Measurements from ENCODE around the gene MRTFA. TPM values are rescaled to one million over a fixed set of nuclear protein-coding genes. Genes with fewer than 3 reads are reported as not detected.

MRTFA gene
- total RNA-seq, 4 donors from 2014 or later = 45.5 to 90.2 (median 78.3) TPM

GRCh38 chr22:40620464-40621046, 16.0 kb downstream of the MRTFA start:
- TF ChIP-seq EP300 (IDR thresholded peaks at IDR 0.05) = no peak
- no peak for TF ChIP-seq POLR2A (IDR thresholded peaks at IDR 0.05)
- TF ChIP-seq POLR2AphosphoS5 (IDR thresholded peaks at IDR 0.05) = no peak
- no peak for TF ChIP-seq CTCF (IDR thresholded peaks at IDR 0.05)
- ATAC-seq = no peak
- H3K27me3 ChIP-seq = no peaks in the 10 kb centered on the region
- 40 to 70% methylated on average over 1 of the region's 1 CpG for WGBS, 2 donors (ENCODE audit: low coverage in 1 of 2)
- no peaks in the 10 kb centered on the region for H3K36me3 ChIP-seq
- peaks cover 0 to 18% (median 0%) of the 10 kb centered on the region in 3 donors for H3K4me1 ChIP-seq
- H3K4me3 ChIP-seq = no peak overlapping the region
- H3K9me3 ChIP-seq = peaks cover 0 to 4% (median 0%) of the 10 kb centered on the region in 3 donors
- no peak overlapping the region for H3K27ac ChIP-seq

- TF ChIP-seq POLR2A (IDR thresholded peaks at IDR 0.05) = no peak
- no peak for TF ChIP-seq EP300 (IDR thresholded peaks at IDR 0.05)
- no peak for TF ChIP-seq CTCF (IDR thresholded peaks at IDR 0.05)
- TF ChIP-seq POLR2AphosphoS5 (IDR thresholded peaks at IDR 0.05) = no peak
- Histone ChIP-seq H3K36me3 (no peaks in the 10 kb centered on the region), H3K27me3 (no peaks in the 10 kb centered on the region), H3K27ac (no peak overlapping the region), H3K4me3 (no peak overlapping the region), H3K4me1 (peaks cover 0 to 3% (median 0%) of the 10 kb centered on the region in 3 donors), H3K9me3 (peaks cover 0 to 4% (median 0%) of the 10 kb centered on the region in 3 donors)
- 94% methylated on average over 4 of the region's 5 CpGs; no CpG with 5 or more reads in 1 of the 2 donors for WGBS, 2 donors (ENCODE audit: low coverage in 1 of 2)
- no peak for ATAC-seq
These were observed 18.1 kb downstream of the MRTFA start for GRCh38 chr22:40618400-40618799.

GRCh38 chr22:40616578-40616977, 19.9 kb downstream of the MRTFA start:
- Histone ChIP-seq H3K36me3 (no peaks in the 10 kb centered on the region), H3K27ac (no peak overlapping the region), H3K27me3 (no peaks in the 10 kb centered on the region), H3K4me3 (no peak overlapping the region), H3K4me1 (peaks cover 0 to 12% (median 5%) of the 10 kb centered on the region in 3 donors), H3K9me3 (peaks cover 0 to 4% (median 0%) of the 10 kb centered on the region in 3 donors)
- TF ChIP-seq CTCF (IDR thresholded peaks at IDR 0.05) = no peak
- no peak for ATAC-seq
- WGBS, 2 donors (ENCODE audit: low coverage in 1 of 2) = 38 to 58% methylated on average over 4 to 5 of the region's 5 CpGs

GRCh38 chr22:40613067-40613466, 23.5 kb downstream of the MRTFA start:
- Histone ChIP-seq H3K9me3 (no peaks in the 10 kb centered on the region), H3K4me1 (peaks cover 0 to 36% (median 12%) of the 10 kb centered on the region in 3 donors), H3K27ac (no peak overlapping the region), H3K27me3 (no peaks in the 10 kb centered on the region), H3K36me3 (no peaks in the 10 kb centered on the region), H3K4me3 (no peak overlapping the region)
- TF ChIP-seq EP300 (IDR thresholded peaks at IDR 0.05) = no peak
- no peak for TF ChIP-seq POLR2A (IDR thresholded peaks at IDR 0.05)
- no peak for TF ChIP-seq CTCF (IDR thresholded peaks at IDR 0.05)
- TF ChIP-seq POLR2AphosphoS5 (IDR thresholded peaks at IDR 0.05) = no peak
- ATAC-seq = no peak

- no peaks in the 10 kb centered on the region for H3K9me3 ChIP-seq
- no peak overlapping the region for H3K4me3 ChIP-seq
- peaks cover 0 to 42% (median 12%) of the 10 kb centered on the region in 3 donors for H3K4me1 ChIP-seq
- H3K27ac ChIP-seq = no peak overlapping the region
- TF ChIP-seq EP300 (IDR thresholded peaks at IDR 0.05) (no peak), POLR2AphosphoS5 (IDR thresholded peaks at IDR 0.05) (no peak), POLR2A (IDR thresholded peaks at IDR 0.05) (no peak), CTCF (IDR thresholded peaks at IDR 0.05) (no peak)
- 66 to 73% methylated on average over 4 of the region's 4 CpGs for WGBS, 2 donors (ENCODE audit: low coverage in 1 of 2)
- no peak for ATAC-seq
- no peaks in the 10 kb centered on the region for H3K36me3 ChIP-seq
- no peaks in the 10 kb centered on the region for H3K27me3 ChIP-seq
These were observed 24.2 kb downstream of the MRTFA start for GRCh38 chr22:40612291-40612751.
